Measurements from ENCODE around the gene SLC8A2. TPM values are rescaled to one million over a fixed set of nuclear protein-coding genes. Genes with fewer than 3 reads are reported as not detected.

Gene SLC8A2
- polyA plus RNA-seq, 1 donor: 0.23 TPM

DNA sequence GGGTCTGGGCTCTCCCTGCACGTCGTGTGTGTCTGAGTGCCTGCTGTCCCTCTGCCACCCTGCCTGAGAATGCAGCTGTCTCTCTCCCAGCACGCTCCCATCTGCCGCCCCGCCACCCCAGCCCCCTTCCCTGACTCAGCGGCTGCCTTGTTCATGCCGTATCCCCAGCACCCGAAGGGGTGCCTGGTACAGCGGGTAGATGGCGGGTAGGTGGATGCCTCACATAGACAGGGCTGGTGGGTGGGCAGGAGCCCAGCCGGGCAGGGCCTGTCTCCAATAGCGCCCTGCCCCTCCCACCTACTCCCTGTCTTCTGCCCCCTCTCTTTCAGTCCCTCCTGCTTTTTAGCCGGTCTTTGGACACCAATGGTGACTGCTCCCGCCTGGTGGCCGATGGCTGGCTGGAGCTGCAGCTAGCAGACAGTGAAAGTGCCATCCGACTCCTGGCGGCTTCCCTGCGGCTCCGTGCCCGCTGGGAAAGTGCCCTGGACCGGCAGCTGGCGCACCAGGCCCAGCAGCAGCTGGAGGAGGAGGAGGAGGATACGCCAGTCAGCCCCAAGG lies 92.2 kb downstream of the SLC8A2 start:
- DNase-seq: no peak

- DNase-seq: no peak
Observed at GRCh38 chr19:47378246-47378645, 93.4 kb downstream of the SLC8A2 start.

Other genes starting within 250 kb of the SLC8A2 start
- gene BBC3, start 240.7 kb downstream of the SLC8A2 start, polyA plus RNA-seq (ENCODE audit: insufficient read length): 5.0 TPM
- gene CCDC9, start 215.4 kb downstream of the SLC8A2 start, polyA plus RNA-seq (ENCODE audit: insufficient read length): 26.4 TPM
- gene INAFM1, start 197.0 kb downstream of the SLC8A2 start, polyA plus RNA-seq (ENCODE audit: insufficient read length): 13.9 TPM
- gene C5AR1, start 162.0 kb downstream of the SLC8A2 start, polyA plus RNA-seq (ENCODE audit: insufficient read length): 2.9 TPM
- gene C5AR2, start 139.7 kb downstream of the SLC8A2 start, polyA plus RNA-seq (ENCODE audit: insufficient read length): 0.57 TPM
- 14.1 TPM for gene DHX34, start 122.6 kb downstream of the SLC8A2 start, polyA plus RNA-seq (ENCODE audit: insufficient read length)
- gene MEIS3, start 52.4 kb downstream of the SLC8A2 start, polyA plus RNA-seq (ENCODE audit: insufficient read length): 6.5 TPM
- 8.3 TPM for gene KPTN, start 12.3 kb upstream of the SLC8A2 start, polyA plus RNA-seq (ENCODE audit: insufficient read length)
- gene NAPA, start 43.2 kb upstream of the SLC8A2 start, polyA plus RNA-seq (ENCODE audit: insufficient read length): 103 TPM
- gene ZNF541, start 101.3 kb upstream of the SLC8A2 start, polyA plus RNA-seq (ENCODE audit: insufficient read length): 0.12 TPM
- gene BICRA, start 137.2 kb upstream of the SLC8A2 start, polyA plus RNA-seq (ENCODE audit: insufficient read length): 13.4 TPM
- gene EHD2, start 241.5 kb upstream of the SLC8A2 start, polyA plus RNA-seq (ENCODE audit: insufficient read length): 147 TPM

Measured in hindlimb muscle (tissue), 1 donor.